ENCODE data around the gene MAP3K4.

MAP3K4 gene

GRCh38 chr6:161056451-161056850 is 64.9 kb downstream of the MAP3K4 start:
- Histone ChIP-seq H3K4me1 (ENCODE audit: insufficient read depth, low read length) (no peaks in the 10 kb centered on the region), H3K36me3 (ENCODE audit: insufficient read depth, low read length) (no peaks in the 10 kb centered on the region), H3K4me3 (ENCODE audit: low read depth in 1 of 2, low read length in 2 of 2) (no peak overlapping the region), H3K27ac (ENCODE audit: low read depth, low read length) (no peak overlapping the region), H3K9me3 (ENCODE audit: low read length) (no peaks in the 10 kb centered on the region), H3K27me3 (ENCODE audit: control insufficient read depth in 1 of 2, insufficient read depth in 2 of 2, low read length in 2 of 2) (no peaks in the 10 kb centered on the region), H3K9ac (ENCODE audit: low read length) (no peak overlapping the region)

GRCh38 chr6:161057103-161058091 is 65.8 kb downstream of the MAP3K4 start:
- H3K27me3 ChIP-seq (ENCODE audit: control insufficient read depth in 1 of 2, insufficient read depth in 2 of 2, low read length in 2 of 2): no peaks in the 10 kb centered on the region
- no peaks in the 10 kb centered on the region for H3K9me3 ChIP-seq (ENCODE audit: low read length)
- H3K27ac ChIP-seq (ENCODE audit: low read depth, low read length): no peak overlapping the region
- no peaks in the 10 kb centered on the region for H3K4me1 ChIP-seq (ENCODE audit: insufficient read depth, low read length)
- H3K36me3 ChIP-seq (ENCODE audit: insufficient read depth, low read length): no peaks in the 10 kb centered on the region
- no peak overlapping the region for H3K9ac ChIP-seq (ENCODE audit: low read length)
- H3K4me3 ChIP-seq (ENCODE audit: low read depth in 1 of 2, low read length in 2 of 2): no peak overlapping the region

GRCh38 chr6:161058741-161059140 is 67.2 kb downstream of the MAP3K4 start:
- H3K4me1 ChIP-seq (ENCODE audit: insufficient read depth, low read length): no peaks in the 10 kb centered on the region
- H3K27me3 ChIP-seq (ENCODE audit: control insufficient read depth in 1 of 2, insufficient read depth in 2 of 2, low read length in 2 of 2): no peaks in the 10 kb centered on the region
- no peak overlapping the region for H3K9ac ChIP-seq (ENCODE audit: low read length)
- H3K36me3 ChIP-seq (ENCODE audit: insufficient read depth, low read length): no peaks in the 10 kb centered on the region
- no peak overlapping the region for H3K4me3 ChIP-seq (ENCODE audit: low read depth in 1 of 2, low read length in 2 of 2)
- H3K9me3 ChIP-seq (ENCODE audit: low read length): no peaks in the 10 kb centered on the region
- H3K27ac ChIP-seq (ENCODE audit: low read depth, low read length): no peak overlapping the region

- H3K27ac ChIP-seq (ENCODE audit: low read depth, low read length): no peak overlapping the region
- no peaks in the 10 kb centered on the region for H3K9me3 ChIP-seq (ENCODE audit: low read length)
- no peak overlapping the region for H3K4me3 ChIP-seq (ENCODE audit: low read depth in 1 of 2, low read length in 2 of 2)
- H3K9ac ChIP-seq (ENCODE audit: low read length): no peak overlapping the region
- H3K27me3 ChIP-seq (ENCODE audit: control insufficient read depth in 1 of 2, insufficient read depth in 2 of 2, low read length in 2 of 2): no peaks in the 10 kb centered on the region
- H3K4me1 ChIP-seq (ENCODE audit: insufficient read depth, low read length): peaks cover 1% of the 10 kb centered on the region
- H3K36me3 ChIP-seq (ENCODE audit: insufficient read depth, low read length): no peaks in the 10 kb centered on the region
Measured at GRCh38 chr6:161061576-161061975, 70.0 kb downstream of the MAP3K4 start.

GRCh38 chr6:161064915-161065314 is 73.3 kb downstream of the MAP3K4 start:
- no peak overlapping the region for H3K4me3 ChIP-seq (ENCODE audit: low read depth in 1 of 2, low read length in 2 of 2)
- H3K9ac ChIP-seq (ENCODE audit: low read length): no peak overlapping the region
- peaks cover 3% of the 10 kb centered on the region for H3K4me1 ChIP-seq (ENCODE audit: insufficient read depth, low read length)
- no peak overlapping the region for H3K27ac ChIP-seq (ENCODE audit: low read depth, low read length)
- H3K36me3 ChIP-seq (ENCODE audit: insufficient read depth, low read length): no peaks in the 10 kb centered on the region
- H3K27me3 ChIP-seq (ENCODE audit: control insufficient read depth in 1 of 2, insufficient read depth in 2 of 2, low read length in 2 of 2): no peaks in the 10 kb centered on the region
- H3K9me3 ChIP-seq (ENCODE audit: low read length): no peaks in the 10 kb centered on the region

- Histone ChIP-seq H3K36me3 (ENCODE audit: insufficient read depth, low read length) (no peaks in the 10 kb centered on the region), H3K4me3 (ENCODE audit: low read depth in 1 of 2, low read length in 2 of 2) (no peak overlapping the region), H3K9me3 (ENCODE audit: low read length) (no peaks in the 10 kb centered on the region), H3K27me3 (ENCODE audit: control insufficient read depth in 1 of 2, insufficient read depth in 2 of 2, low read length in 2 of 2) (no peaks in the 10 kb centered on the region), H3K27ac (ENCODE audit: low read depth, low read length) (no peak overlapping the region), H3K4me1 (ENCODE audit: insufficient read depth, low read length) (peaks cover 3% of the 10 kb centered on the region), H3K9ac (ENCODE audit: low read length) (no peak overlapping the region)
Measured at GRCh38 chr6:161066511-161066910, 74.9 kb downstream of the MAP3K4 start.

GRCh38 chr6:161067749-161068148 is 76.2 kb downstream of the MAP3K4 start:
- no peaks in the 10 kb centered on the region for H3K27me3 ChIP-seq (ENCODE audit: control insufficient read depth in 1 of 2, insufficient read depth in 2 of 2, low read length in 2 of 2)
- H3K9me3 ChIP-seq (ENCODE audit: low read length): no peaks in the 10 kb centered on the region
- no peak overlapping the region for H3K4me3 ChIP-seq (ENCODE audit: low read depth in 1 of 2, low read length in 2 of 2)
- H3K4me1 ChIP-seq (ENCODE audit: insufficient read depth, low read length): peaks cover 3% of the 10 kb centered on the region
- H3K9ac ChIP-seq (ENCODE audit: low read length): no peak overlapping the region
- H3K36me3 ChIP-seq (ENCODE audit: insufficient read depth, low read length): no peaks in the 10 kb centered on the region
- no peak overlapping the region for H3K27ac ChIP-seq (ENCODE audit: low read depth, low read length)

- Histone ChIP-seq H3K27ac (ENCODE audit: low read depth, low read length) (no peak overlapping the region), H3K9me3 (ENCODE audit: low read length) (no peaks in the 10 kb centered on the region), H3K4me1 (ENCODE audit: insufficient read depth, low read length) (peaks cover 3% of the 10 kb centered on the region), H3K4me3 (ENCODE audit: low read depth in 1 of 2, low read length in 2 of 2) (no peak overlapping the region), H3K27me3 (ENCODE audit: control insufficient read depth in 1 of 2, insufficient read depth in 2 of 2, low read length in 2 of 2) (no peaks in the 10 kb centered on the region), H3K9ac (ENCODE audit: low read length) (no peak overlapping the region), H3K36me3 (ENCODE audit: insufficient read depth, low read length) (no peaks in the 10 kb centered on the region)
Measured at GRCh38 chr6:161068321-161068741, 76.8 kb downstream of the MAP3K4 start.

- H3K36me3 ChIP-seq (ENCODE audit: insufficient read depth, low read length): peaks cover 12% of the 10 kb centered on the region
- H3K27me3 ChIP-seq (ENCODE audit: control insufficient read depth in 1 of 2, insufficient read depth in 2 of 2, low read length in 2 of 2): no peaks in the 10 kb centered on the region
- H3K9ac ChIP-seq (ENCODE audit: low read length): no peak overlapping the region
- H3K9me3 ChIP-seq (ENCODE audit: low read length): no peaks in the 10 kb centered on the region
- no peak overlapping the region for H3K27ac ChIP-seq (ENCODE audit: low read depth, low read length)
- H3K4me1 ChIP-seq (ENCODE audit: insufficient read depth, low read length): no peaks in the 10 kb centered on the region
- no peak overlapping the region for H3K4me3 ChIP-seq (ENCODE audit: low read depth in 1 of 2, low read length in 2 of 2)
Measured at GRCh38 chr6:161073930-161074329, 82.4 kb downstream of the MAP3K4 start.

- Histone ChIP-seq H3K9me3 (ENCODE audit: low read length) (no peaks in the 10 kb centered on the region), H3K9ac (ENCODE audit: low read length) (no peak overlapping the region), H3K4me1 (ENCODE audit: insufficient read depth, low read length) (no peaks in the 10 kb centered on the region), H3K36me3 (ENCODE audit: insufficient read depth, low read length) (peaks cover 15% of the 10 kb centered on the region), H3K27me3 (ENCODE audit: control insufficient read depth in 1 of 2, insufficient read depth in 2 of 2, low read length in 2 of 2) (no peaks in the 10 kb centered on the region), H3K4me3 (ENCODE audit: low read depth in 1 of 2, low read length in 2 of 2) (no peak overlapping the region), H3K27ac (ENCODE audit: low read depth, low read length) (no peak overlapping the region)
Measured at GRCh38 chr6:161074496-161075121, 83.0 kb downstream of the MAP3K4 start.

- H3K4me3 ChIP-seq (ENCODE audit: low read depth in 1 of 2, low read length in 2 of 2): no peak overlapping the region
- peaks cover 21% of the 10 kb centered on the region for H3K36me3 ChIP-seq (ENCODE audit: insufficient read depth, low read length)
- H3K27me3 ChIP-seq (ENCODE audit: control insufficient read depth in 1 of 2, insufficient read depth in 2 of 2, low read length in 2 of 2): no peaks in the 10 kb centered on the region
- H3K27ac ChIP-seq (ENCODE audit: low read depth, low read length): no peak overlapping the region
- H3K4me1 ChIP-seq (ENCODE audit: insufficient read depth, low read length): no peaks in the 10 kb centered on the region
- H3K9me3 ChIP-seq (ENCODE audit: low read length): no peaks in the 10 kb centered on the region
- no peak overlapping the region for H3K9ac ChIP-seq (ENCODE audit: low read length)
Measured at GRCh38 chr6:161076181-161076677, 84.7 kb downstream of the MAP3K4 start.

Measured in muscle layer of colon (tissue), 2 donors.